ACHN (cell line): ENCODE results near the gene ARHGAP28.
A peak's percentile ranks its signal among the peaks of the same experiment; 100 is the strongest.

Experiments used
- DNase-seq: peaks from one replicate; pipeline ENCODE4 v3.0.0-alpha.2; 2015
- in situ Hi-C: cut with HindIII; loops from 2 replicates; pipeline ENCODE4 v1.10.0; 2017; ENCODE audit warnings: low sequenced_read_pairs, low pct_ligation_motif_present, low pct_unique_long_range_greater_than_20kb

The ARHGAP28 gene

DNA sequence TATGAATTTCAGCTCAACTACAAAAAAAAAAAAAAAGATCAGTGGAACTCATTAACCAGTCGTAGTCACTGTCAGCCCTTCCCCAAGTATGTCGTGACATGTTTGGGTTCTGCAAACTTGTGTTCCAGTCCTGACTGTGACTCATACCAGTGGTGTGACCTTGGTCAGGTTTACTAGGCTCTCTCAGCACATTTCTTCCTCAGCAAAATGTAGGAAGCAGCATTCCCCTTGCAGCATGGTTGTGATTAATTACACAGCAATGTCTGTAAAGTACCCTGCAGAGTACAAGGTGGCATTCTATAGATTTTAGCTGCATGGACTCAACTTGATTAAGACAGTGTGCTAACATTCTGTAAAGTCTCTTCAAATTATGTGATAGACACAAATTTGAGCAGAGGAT, 231.1 kb downstream of the ARHGAP28 start:
- DNase-seq: peak; percentile 27
- in situ Hi-C loops: no loop called here

DNA sequence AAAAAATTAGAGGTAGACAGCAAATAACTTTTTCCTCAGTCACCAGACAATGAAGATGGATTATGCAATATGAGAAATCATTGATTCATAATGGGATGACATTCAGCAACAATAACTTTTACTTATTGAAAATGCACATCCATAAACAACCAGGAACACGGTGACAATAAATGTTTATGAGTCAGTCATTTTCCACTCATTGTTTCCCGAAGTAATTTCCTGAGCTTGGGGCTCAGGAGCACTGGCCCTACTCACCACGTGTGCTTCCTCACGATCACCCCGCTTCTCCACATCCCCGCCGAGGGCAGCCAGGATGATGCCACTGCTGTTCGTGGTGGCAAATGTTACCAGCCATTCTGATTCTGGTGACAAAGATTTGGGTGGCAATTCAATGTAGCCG, 231.8 kb downstream of the ARHGAP28 start:
- DNase-seq: no peak
- in situ Hi-C loops: no loop called here

DNA sequence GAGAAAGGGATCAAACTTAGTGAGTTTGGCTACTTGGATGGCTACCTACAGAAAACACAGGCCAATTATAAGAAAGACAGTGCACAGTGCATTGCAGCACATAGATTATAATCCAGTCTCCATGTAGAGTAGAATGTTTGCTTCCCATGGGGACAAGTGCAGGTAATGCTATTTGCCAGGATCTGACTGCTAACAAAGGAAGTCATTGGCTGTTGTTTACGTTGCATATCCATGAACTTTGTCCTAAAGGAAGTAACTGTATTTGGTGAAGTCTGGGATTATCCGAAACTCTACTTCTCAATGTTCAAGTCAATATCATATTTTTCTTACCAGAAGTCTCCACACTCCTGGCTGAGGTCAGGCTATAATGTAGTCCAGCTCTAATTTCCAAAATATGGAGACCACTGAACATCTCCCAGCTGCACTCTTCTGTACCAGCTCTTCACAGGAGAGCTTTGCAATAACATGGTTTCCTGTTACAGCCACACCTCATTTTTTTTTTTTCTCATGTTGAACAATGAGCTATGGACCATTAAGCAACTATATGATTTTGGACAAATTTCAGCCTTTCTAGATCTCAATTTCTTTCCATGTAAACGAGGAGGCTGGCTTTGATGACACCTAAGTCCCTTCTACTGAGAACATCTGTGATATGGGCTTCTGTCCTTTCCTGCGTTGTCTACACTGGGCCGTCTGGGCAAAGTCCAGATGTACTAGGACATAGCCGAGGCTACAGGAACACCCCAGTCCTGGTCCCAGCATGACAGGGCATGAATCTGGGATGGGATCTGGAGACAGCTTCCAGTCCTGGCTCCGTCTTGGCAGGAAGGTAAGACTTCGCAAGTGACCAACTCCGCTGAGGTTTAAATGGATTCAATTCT, 233.3 kb downstream of the ARHGAP28 start:
- DNase-seq: no peak
- in situ Hi-C loops: no loop called here

DNA sequence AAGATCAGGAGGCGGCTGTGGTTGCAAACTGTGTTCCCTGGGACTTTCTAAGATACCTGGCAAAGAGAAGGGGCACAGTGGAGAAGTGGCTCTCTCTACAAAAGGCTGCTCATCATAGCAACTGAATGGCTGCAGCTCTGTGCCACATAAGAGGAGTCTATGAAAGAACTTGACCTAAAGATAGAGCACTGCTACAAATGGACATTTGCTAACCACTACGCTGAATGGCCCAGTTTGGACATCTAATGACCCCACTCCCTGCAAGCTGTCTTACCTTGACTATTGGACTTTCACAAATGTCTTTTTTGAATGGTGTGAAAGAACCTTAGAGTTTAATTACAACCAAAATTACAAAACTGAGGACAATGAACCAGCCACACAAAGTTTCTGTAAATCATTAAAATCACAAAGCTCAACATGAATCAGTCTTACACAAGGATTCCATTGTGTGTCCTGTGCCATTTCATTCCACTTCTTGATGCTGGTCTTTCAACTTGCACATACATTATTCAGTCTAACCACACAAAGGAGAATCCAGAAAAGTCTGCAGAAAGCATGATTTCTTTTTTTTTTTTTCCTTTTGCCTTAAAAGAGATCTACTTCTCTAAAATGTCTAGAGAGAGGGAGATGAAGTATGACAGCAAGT, 234.1 kb downstream of the ARHGAP28 start:
- in situ Hi-C loops: no loop called here
- DNase-seq: no peak
